H1 (cell line): ENCODE results near the gene PPP1R13B. TPM values are rescaled to one million over a fixed set of nuclear protein-coding genes. Genes with fewer than 3 reads are reported as not detected.

Experiments used
- CTCF ChIA-PET: fragments of 300-600 bp; sonication (Branson Sonifier 250); formaldehyde crosslinking; loops from one replicate; lab custom pipeline; 2021; ENCODE audit not compliant: partially characterized antibody; lab: Charles Lee
- POLR2A ChIA-PET: fragments of 300-600 bp; sonication (Branson Sonifier 250); formaldehyde crosslinking; loops from one replicate; lab custom pipeline; 2021; ENCODE audit warnings: inconsistent platforms; ENCODE audit not compliant: partially characterized antibody; lab: Charles Lee
- DNase-seq, 2 experiments: peaks; one replicate each; pipeline versions ENCODE4 v3.0.0 to v3.0.0-alpha.2; 2010 to 2022; ENCODE audit warnings: low spot score in 2 of 2, low read depth in 1 of 2, mixed read lengths in 1 of 2
- FAIRE-seq: peaks from 2 replicates; lab custom pipeline; 2011; peaks lifted over from hg19 to GRCh38; lab: Jason Lieb, UNC
- H2AFZ ChIP-seq: 2 replicates; pipeline ENCODE4 v1.8.1; 2012; ENCODE audit warnings: low read length, inconsistent platforms
- H2AK5ac ChIP-seq: 2 replicates; pipeline ENCODE4 v1.6.1; 2013; ENCODE audit warnings: low read depth, low read length
- H2BK120ac ChIP-seq: replicated peaks from 2 replicates; pipeline ENCODE3; 2013; ENCODE audit warnings: low read depth, low read length, inconsistent platforms
- H2BK12ac ChIP-seq: 2 replicates; pipeline ENCODE4 v1.6.1; 2013; ENCODE audit warnings: low read depth, low read length
- H2BK15ac ChIP-seq: 2 replicates; pipeline ENCODE4 v1.6.1; 2013; ENCODE audit warnings: low read length
- H2BK20ac ChIP-seq: 2 replicates; pipeline ENCODE4 v1.6.1; 2013; ENCODE audit warnings: low read length
- H2BK5ac ChIP-seq: 2 replicates; pipeline ENCODE4 v1.6.1; 2013; ENCODE audit warnings: low read depth, low read length
- H3K14ac ChIP-seq: 2 replicates; pipeline ENCODE4 v1.6.1; 2013; ENCODE audit warnings: inconsistent platforms; ENCODE audit not compliant: insufficient read length
- H3K18ac ChIP-seq: 2 replicates; pipeline ENCODE4 v1.6.1; 2013; ENCODE audit warnings: low read length; ENCODE audit errors: extremely low read depth
- H3K23ac ChIP-seq: 2 replicates; pipeline ENCODE4 v1.6.1; 2013; ENCODE audit warnings: inconsistent platforms; ENCODE audit not compliant: insufficient read length
- H3K23me2 ChIP-seq: 2 replicates; pipeline ENCODE4 v1.6.1; 2013; ENCODE audit warnings: low read depth, low read length
- H3K27ac ChIP-seq: 2 replicates; pipeline ENCODE4 v1.6.1; 2011; ENCODE audit warnings: low read depth, low read length, inconsistent platforms
- H3K27me3 ChIP-seq, 4 experiments: replicated peaks in 1 of 4; 1 replicate in 1 of 4; 2 replicates in 3 of 4; pipeline versions ENCODE4 v1.6.1 to v1.8.1; 2011 to 2013; ENCODE audit warnings: low read length in 3 of 4, mild to moderate bottlenecking in 3 of 4, inconsistent platforms in 2 of 4, mixed read lengths in 2 of 4, moderate library complexity in 1 of 4; ENCODE audit not compliant: control insufficient read depth in 3 of 4, insufficient read depth in 3 of 4; ENCODE audit errors: extremely low read depth in 1 of 4
- H3K36me3 ChIP-seq, 4 experiments: 2 replicates each; pipeline versions ENCODE4 v1.6.1 to v1.8.1; 2011 to 2013; ENCODE audit warnings: mild to moderate bottlenecking in 4 of 4, low read length in 3 of 4, moderate library complexity in 2 of 4, control low read depth in 1 of 4, inconsistent platforms in 1 of 4; ENCODE audit not compliant: insufficient read depth in 4 of 4, control insufficient read depth in 2 of 4
- H3K4ac ChIP-seq: replicated peaks from 2 replicates; pipeline ENCODE3; 2013; ENCODE audit warnings: low read length, low read depth, mixed read lengths, inconsistent platforms; ENCODE audit not compliant: insufficient read length
- H3K4me1 ChIP-seq, 4 experiments: replicated peaks in 1 of 4; 1 replicate in 1 of 4; 2 replicates in 3 of 4; pipeline versions ENCODE4 v1.6.1 to v1.8.1; 2011 to 2013; ENCODE audit warnings: low read length in 3 of 4, inconsistent platforms in 2 of 4, mixed read lengths in 1 of 4; ENCODE audit not compliant: insufficient read depth in 4 of 4, control insufficient read depth in 3 of 4
- H3K4me2 ChIP-seq, 2 experiments: 2 replicates each; pipeline versions ENCODE4 v1.6.1 to v1.8.1; 2011 to 2013; ENCODE audit warnings: low read depth in 2 of 2, low read length in 2 of 2, control low read depth in 1 of 2, inconsistent platforms in 1 of 2, mild to moderate bottlenecking in 1 of 2; ENCODE audit not compliant: insufficient read depth in 1 of 2
- H3K4me3 ChIP-seq, 4 experiments: fragments of 200-600, 300-600 bp in 1 of 4; sonication (generic), shearing (Covaris generic), sonication (Bioruptor Twin) in 1 of 4; 2 replicates each; pipeline versions ENCODE4 v1.5.1 to v1.8.1; 2011 to 2016; ENCODE audit warnings: low read length in 4 of 4, low read depth in 3 of 4, control low read depth in 2 of 4, inconsistent platforms in 2 of 4, mild to moderate bottlenecking in 2 of 4, mixed read lengths in 1 of 4, moderate library complexity in 1 of 4; ENCODE audit not compliant: insufficient read depth in 2 of 4; ENCODE audit errors: extremely low read depth in 1 of 4
- H3K56ac ChIP-seq: replicated peaks from 2 replicates; pipeline ENCODE3; 2013; ENCODE audit warnings: low read depth, mild to moderate bottlenecking, mixed read lengths, low read length, inconsistent platforms; ENCODE audit not compliant: insufficient read length
- H3K79me1 ChIP-seq: 2 replicates; pipeline ENCODE4 v1.6.1; 2013; ENCODE audit warnings: low read depth, low read length, control low read depth
- H3K79me2 ChIP-seq, 2 experiments: 2 replicates each; pipeline versions ENCODE4 v1.6.1 to v1.8.1; 2012 to 2013; ENCODE audit warnings: low read length in 2 of 2, mild to moderate bottlenecking in 2 of 2, inconsistent platforms in 1 of 2; ENCODE audit not compliant: insufficient read depth in 2 of 2, control insufficient read depth in 1 of 2
- H3K9ac ChIP-seq, 4 experiments: replicated peaks in 1 of 4; 1 replicate in 1 of 4; 2 replicates in 3 of 4; pipeline versions ENCODE4 v1.6.1 to v1.8.1; 2011 to 2013; ENCODE audit warnings: low read depth in 3 of 4, low read length in 3 of 4, control low read depth in 2 of 4, mild to moderate bottlenecking in 2 of 4, moderate library complexity in 2 of 4, inconsistent platforms in 1 of 4; ENCODE audit errors: extremely low read depth in 1 of 4
- H3K9me3 ChIP-seq, 2 experiments: 2 replicates each; pipeline versions ENCODE4 v1.6.1 to v1.8.1; 2012 to 2013; ENCODE audit warnings: mild to moderate bottlenecking in 2 of 2, moderate library complexity in 2 of 2, control low read depth in 1 of 2, inconsistent platforms in 1 of 2, low read depth in 1 of 2, low read length in 1 of 2, mixed read lengths in 1 of 2; ENCODE audit not compliant: insufficient read depth in 2 of 2
- H4K20me1 ChIP-seq, 2 experiments: replicated peaks in 1 of 2; 2 replicates each; pipeline versions ENCODE3 to v1.8.1; 2011 to 2013; ENCODE audit warnings: inconsistent platforms in 2 of 2, low read length in 2 of 2, mild to moderate bottlenecking in 1 of 2; ENCODE audit not compliant: insufficient read depth in 2 of 2, control insufficient read depth in 1 of 2
- H4K5ac ChIP-seq: 2 replicates; pipeline ENCODE4 v1.6.1; 2013; ENCODE audit warnings: low read length, low read depth, mixed read lengths, inconsistent platforms; ENCODE audit not compliant: insufficient read length
- H4K8ac ChIP-seq: 2 replicates; pipeline ENCODE4 v1.8.0; 2013; ENCODE audit warnings: mild to moderate bottlenecking, moderate library complexity, low read length, inconsistent platforms; ENCODE audit not compliant: insufficient read depth; ENCODE audit errors: extremely low read depth
- H4K91ac ChIP-seq: replicated peaks from 2 replicates; pipeline ENCODE3; 2013; ENCODE audit warnings: low read length, mixed read lengths, inconsistent platforms; ENCODE audit not compliant: insufficient read length
- CHD1 ChIP-seq: IDR thresholded peaks from 2 replicates; pipeline ENCODE4 v1.6.1; 2012; ENCODE audit warnings: low read depth, low read length, improper control_type of control experiment
- EZH2 ChIP-seq: fragments of 200-600 bp; sonication (generic); IDR thresholded peaks from 2 replicates; pipeline ENCODE4 v1.7.1; 2012; ENCODE audit warnings: low read depth, mild to moderate bottlenecking, moderate library complexity, low read length, inconsistent platforms; ENCODE audit not compliant: severe bottlenecking
- GABPA ChIP-seq: IDR thresholded peaks from 2 replicates; pipeline ENCODE4 v1.6.1; 2011; ENCODE audit warnings: mild to moderate bottlenecking, low read length, moderate library complexity, borderline replicate concordance; ENCODE audit not compliant: insufficient read depth
- GTF2F1 ChIP-seq: IDR thresholded peaks from 2 replicates; pipeline ENCODE4 v1.6.1; 2012; ENCODE audit warnings: low read depth, low read length, improper control_type of control experiment, borderline replicate concordance
- KDM5A ChIP-seq: fragments of 200-600 bp; IDR thresholded peaks from 2 replicates; pipeline ENCODE4 v1.7.1; 2012; ENCODE audit warnings: mild to moderate bottlenecking, low read length, inconsistent platforms, mixed read lengths
- MAFK ChIP-seq: IDR thresholded peaks from 2 replicates; pipeline ENCODE4 v1.6.1; 2012; ENCODE audit warnings: low read depth, mild to moderate bottlenecking, improper control_type of control experiment, low read length
- POLR2A ChIP-seq, 2 experiments: IDR thresholded peaks; 1 replicate in 1 of 2; 2 replicates in 1 of 2; pipeline ENCODE4 v1.6.1; 2011; ENCODE audit warnings: low read depth in 2 of 2, low read length in 2 of 2, mild to moderate bottlenecking in 2 of 2; ENCODE audit errors: control extremely low read depth in 1 of 2
- POU5F1 ChIP-seq: IDR thresholded peaks from 2 replicates; pipeline ENCODE4 v1.6.1; 2011; ENCODE audit warnings: low read depth, mild to moderate bottlenecking, low read length, moderate library complexity
- RAD21 ChIP-seq, 2 experiments: IDR thresholded peaks in 1 of 2; conservative IDR thresholded peaks in 1 of 2; 2 replicates each; pipeline ENCODE4 v1.6.1; 2011; ENCODE audit warnings: low read depth in 2 of 2, low read length in 2 of 2, improper control_type of control experiment in 1 of 2, inconsistent platforms in 1 of 2, mild to moderate bottlenecking in 1 of 2, moderate library complexity in 1 of 2
- RBBP5 ChIP-seq: IDR thresholded peaks from 2 replicates; pipeline ENCODE4 v1.7.1; 2012; ENCODE audit warnings: low read depth, mild to moderate bottlenecking, inconsistent platforms, low read length, moderate library complexity, borderline replicate concordance
- SAP30 ChIP-seq: fragments of 300-600 bp; sonication (generic); IDR thresholded peaks from 2 replicates; pipeline ENCODE4 v1.7.1; 2012; ENCODE audit warnings: low read length, moderate library complexity, mild to moderate bottlenecking, inconsistent platforms; ENCODE audit not compliant: insufficient read depth, insufficient replicate concordance
- SUZ12 ChIP-seq: fragments of 200-600 bp; sonication (generic); IDR thresholded peaks from 2 replicates; pipeline ENCODE4 v1.6.1; 2012; ENCODE audit warnings: mild to moderate bottlenecking, inconsistent platforms, low read length, moderate library complexity, mixed read lengths
- YY1 ChIP-seq: IDR thresholded peaks from 2 replicates; pipeline ENCODE4 v1.6.1; 2011; ENCODE audit warnings: low read depth, mild to moderate bottlenecking, low read length
- WGBS, 2 experiments: shearing (Covaris generic) in 1 of 2; methylation state at CpG; one replicate each; pipeline versions ENCODE4 v1.1.6 to v1.1.7; 2013 to 2015; ENCODE audit warnings: low lambda C conversion rate in 2 of 2, mixed read lengths in 2 of 2, inconsistent platforms in 1 of 2, low coverage in 1 of 2, missing lambda C conversion rate in 1 of 2; ENCODE audit not compliant: insufficient replicate concordance in 2 of 2, insufficient coverage in 1 of 2, insufficient read length in 1 of 2; ENCODE audit errors: extremely low coverage in 1 of 2, missing lambda C conversion rate in 1 of 2; 5-methylcytosine and 5-hydroxymethylcytosine counted together
- polyA plus RNA-seq, 7 experiments: library from polyadenylated mRNA; depleted of rRNA in 3 of 7; stranded (reverse) in 5 of 7; unstranded in 2 of 7; fragments of >200 nt in 5 of 7; fragments of 200-250 nt in 2 of 7; gene quantifications; 1 replicate in 5 of 7; 2 replicates in 1 of 7; 4 replicates in 1 of 7; pipeline versions ENCODE4 v1.2.1 to v1.2.3, GENCODE V29; 2011 to 2013; ENCODE audit warnings: missing spikeins in 2 of 7, mixed read lengths in 2 of 7
- total RNA-seq: library from RNA; stranded (reverse); fragmentation: NEBNext Ultra II Directional; extraction: Animal tissue kit (Norgen Biotek cat#: 25700); gene quantifications from 2 replicates; pipeline ENCODE4 v1.2.1, GENCODE V29; 2021

PPP1R13B gene
- total and polyA plus RNA-seq, 2 of the 8 experiments (the other 6 are each of a cell fraction or from before 2014, with no cell fraction given), result 2.6 to 8.9 TPM

DNA sequence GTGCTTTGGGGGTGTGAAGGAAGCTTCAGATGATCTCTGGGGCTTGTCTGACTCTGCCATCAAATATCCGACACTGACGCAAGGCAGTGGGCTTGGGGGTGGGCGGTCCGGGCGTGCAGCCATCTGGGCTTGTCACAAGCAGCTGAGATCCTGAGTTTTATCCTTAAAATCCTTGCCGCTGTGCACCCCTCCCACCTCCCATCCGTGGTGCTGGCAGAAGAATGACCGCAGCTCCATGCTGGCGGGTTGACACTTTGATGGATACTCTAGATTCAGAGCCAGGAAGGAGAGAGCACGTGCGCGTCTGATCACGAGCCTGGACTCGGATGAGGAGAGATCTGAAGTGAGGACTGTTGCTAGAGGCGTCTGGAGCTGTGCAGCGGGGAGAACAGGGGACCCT is 128.8 kb downstream of the PPP1R13B start:
- H2BK120ac ChIP-seq, result no peak overlapping the region
- H3K14ac ChIP-seq, result no peak overlapping the region
- DNase-seq, result no peak
- peaks cover 0 to 77% of the 10 kb centered on the region in 2 experiments; a peak in 3 of 4 replicates for H3K79me2 ChIP-seq
- H2AFZ ChIP-seq, result no peak overlapping the region
- ChIA-PET POLR2A (interaction anchor here (0.7 to 1.9 kb wide), 5 partner anchors 9 to 157 kb away, joined by 3 to 5 read pairs (median 3); no protein-coding TSS in a partner anchor), CTCF (interaction anchor here (0.6 to 2.5 kb wide), 6 partner anchors 10 to 192 kb away, joined by 3 to 9 read pairs (median 5); no protein-coding TSS in a partner anchor)
- H2BK15ac ChIP-seq, result no peak overlapping the region
- H3K27me3 ChIP-seq, result no peaks in the 10 kb centered on the region
- H4K5ac ChIP-seq, result no peak overlapping the region
- no peak overlapping the region for H2BK20ac ChIP-seq
- H3K4me1 ChIP-seq, result peaks cover 0 to 12% (median 5%) of the 10 kb centered on the region in 4 experiments; a peak in 6 of 7 replicates
- H4K20me1 ChIP-seq, result peaks cover 11 to 28% of the 10 kb centered on the region in 2 experiments
- H3K4ac ChIP-seq, result no peak overlapping the region
- H3K4me3 ChIP-seq, result no peak overlapping the region
- H4K91ac ChIP-seq, result no peak overlapping the region
- H3K4me2 ChIP-seq, result no peak overlapping the region; a peak in 1 of 4 replicates
- no peak overlapping the region for H3K9ac ChIP-seq
- peaks cover 4% of the 10 kb centered on the region; the same call in 1 of the 2 replicates for H3K23me2 ChIP-seq
- H3K27ac ChIP-seq, result no peak overlapping the region
- H2AK5ac ChIP-seq, result no peak overlapping the region
- H4K8ac ChIP-seq, result no peak overlapping the region
- H3K56ac ChIP-seq, result no peak overlapping the region
- H3K18ac ChIP-seq, result no peak overlapping the region
- H3K36me3 ChIP-seq, result peaks cover 0 to 2% (median 0%) of the 10 kb centered on the region in 4 experiments; a peak in 1 of 8 replicates
- no peak for FAIRE-seq
- 89% methylated on average over 16 of the region's 16 CpGs; no CpG with 5 or more reads in 1 of the 2 experiments for WGBS, 2 experiments
- H2BK12ac ChIP-seq, result no peak overlapping the region
- TF ChIP-seq SAP30 (no peak), EZH2 (no peak), POLR2A (IDR thresholded peaks at IDR 0.05; ENCODE audit: control extremely low read depth in 1 of 2, low read depth in 2 of 2, low read length in 2 of 2) (no peak), GTF2F1 (no peak), SUZ12 (no peak), MAFK (no peak), RAD21 (IDR thresholded peaks at IDR 0.05 in 1 of 2, conservative IDR thresholded peaks at IDR 0.05 in 1 of 2; ENCODE audit: low read depth in 2 of 2, low read length in 2 of 2) (no peak), RBBP5 (no peak), YY1 (no peak), KDM5A (no peak), POU5F1 (no peak), CHD1 (no peak), GABPA (no peak)
- H2BK5ac ChIP-seq, result no peak overlapping the region
- peaks cover 22% of the 10 kb centered on the region for H3K79me1 ChIP-seq
- H3K23ac ChIP-seq, result no peak overlapping the region
- H3K9me3 ChIP-seq, result no peaks in the 10 kb centered on the region
